ENCODE results near the gene ODAD3. TPM values are rescaled to one million over a fixed set of nuclear protein-coding genes. Genes with fewer than 3 reads are reported as not detected.

The ODAD3 gene
- total RNA-seq, 1 donor from 2014 or later: not detected

DNA sequence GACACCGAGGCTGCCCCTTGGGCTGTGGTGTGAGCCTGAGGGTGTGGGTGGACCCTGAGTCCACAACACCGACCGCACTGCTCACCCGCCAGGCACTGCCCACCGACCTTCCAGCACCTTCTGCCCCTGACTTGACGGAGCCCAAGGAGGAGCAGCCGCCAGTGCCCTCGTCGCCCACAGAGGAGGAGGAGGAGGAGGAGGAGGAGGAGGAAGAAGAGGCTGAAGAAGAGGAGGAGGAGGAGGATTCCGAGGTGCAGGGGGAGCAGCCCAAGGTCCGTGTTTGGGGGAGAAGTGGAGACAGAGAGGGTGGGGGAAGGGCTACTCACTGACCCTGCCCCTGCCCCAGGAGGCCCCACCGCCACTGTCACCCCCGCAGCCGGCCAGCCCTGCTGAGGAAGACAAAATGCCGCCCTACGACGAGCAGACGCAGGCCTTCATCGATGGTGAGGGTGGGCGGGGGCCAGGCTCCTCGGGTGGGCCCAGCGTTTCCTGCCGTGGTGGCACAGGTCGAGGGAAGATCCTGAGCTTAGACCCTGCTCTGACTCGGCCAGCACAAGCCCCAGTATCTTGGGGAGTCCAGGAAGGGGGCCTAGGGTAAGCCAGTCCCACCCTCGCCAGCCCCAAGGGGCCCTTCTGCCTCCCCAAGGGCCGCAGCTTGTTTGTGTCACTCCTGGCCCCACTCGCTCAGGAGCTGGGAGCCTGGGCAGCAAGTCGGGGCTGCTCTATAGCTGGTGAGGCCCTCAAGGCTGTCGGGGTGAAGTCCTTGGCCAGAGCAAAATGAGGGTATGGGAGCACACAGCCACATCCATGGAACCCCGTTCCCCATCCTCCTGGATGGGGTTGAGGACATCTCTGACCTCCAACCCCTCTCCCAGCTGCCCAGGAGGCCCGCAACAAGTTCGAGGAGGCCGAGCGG is 12.7 kb upstream of the ODAD3 start:
- TF ChIP-seq, protein P1, sequence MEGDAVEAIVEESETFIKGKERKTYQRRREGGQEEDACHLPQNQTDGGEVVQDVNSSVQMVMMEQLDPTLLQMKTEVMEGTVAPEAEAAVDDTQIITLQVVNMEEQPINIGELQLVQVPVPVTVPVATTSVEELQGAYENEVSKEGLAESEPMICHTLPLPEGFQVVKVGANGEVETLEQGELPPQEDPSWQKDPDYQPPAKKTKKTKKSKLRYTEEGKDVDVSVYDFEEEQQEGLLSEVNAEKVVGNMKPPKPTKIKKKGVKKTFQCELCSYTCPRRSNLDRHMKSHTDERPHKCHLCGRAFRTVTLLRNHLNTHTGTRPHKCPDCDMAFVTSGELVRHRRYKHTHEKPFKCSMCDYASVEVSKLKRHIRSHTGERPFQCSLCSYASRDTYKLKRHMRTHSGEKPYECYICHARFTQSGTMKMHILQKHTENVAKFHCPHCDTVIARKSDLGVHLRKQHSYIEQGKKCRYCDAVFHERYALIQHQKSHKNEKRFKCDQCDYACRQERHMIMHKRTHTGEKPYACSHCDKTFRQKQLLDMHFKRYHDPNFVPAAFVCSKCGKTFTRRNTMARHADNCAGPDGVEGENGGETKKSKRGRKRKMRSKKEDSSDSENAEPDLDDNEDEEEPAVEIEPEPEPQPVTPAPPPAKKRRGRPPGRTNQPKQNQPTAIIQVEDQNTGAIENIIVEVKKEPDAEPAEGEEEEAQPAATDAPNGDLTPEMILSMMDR (IDR thresholded peaks at IDR 0.05): no peak
- H3K4me3 ChIP-seq: no peak overlapping the region
- no peak overlapping the region for H3K27ac ChIP-seq
- no peaks in the 10 kb centered on the region for H3K27me3 ChIP-seq
- no peaks in the 10 kb centered on the region for H3K4me1 ChIP-seq
- H3K36me3 ChIP-seq: peaks cover 52 to 68% of the 10 kb centered on the region in 2 donors
- H3K9me3 ChIP-seq: no peaks in the 10 kb centered on the region
- DNase-seq (ENCODE audit: low spot score in 2 of 2): no peak
- intact Hi-C loops (cut with DNase I): no loop called here

DNA sequence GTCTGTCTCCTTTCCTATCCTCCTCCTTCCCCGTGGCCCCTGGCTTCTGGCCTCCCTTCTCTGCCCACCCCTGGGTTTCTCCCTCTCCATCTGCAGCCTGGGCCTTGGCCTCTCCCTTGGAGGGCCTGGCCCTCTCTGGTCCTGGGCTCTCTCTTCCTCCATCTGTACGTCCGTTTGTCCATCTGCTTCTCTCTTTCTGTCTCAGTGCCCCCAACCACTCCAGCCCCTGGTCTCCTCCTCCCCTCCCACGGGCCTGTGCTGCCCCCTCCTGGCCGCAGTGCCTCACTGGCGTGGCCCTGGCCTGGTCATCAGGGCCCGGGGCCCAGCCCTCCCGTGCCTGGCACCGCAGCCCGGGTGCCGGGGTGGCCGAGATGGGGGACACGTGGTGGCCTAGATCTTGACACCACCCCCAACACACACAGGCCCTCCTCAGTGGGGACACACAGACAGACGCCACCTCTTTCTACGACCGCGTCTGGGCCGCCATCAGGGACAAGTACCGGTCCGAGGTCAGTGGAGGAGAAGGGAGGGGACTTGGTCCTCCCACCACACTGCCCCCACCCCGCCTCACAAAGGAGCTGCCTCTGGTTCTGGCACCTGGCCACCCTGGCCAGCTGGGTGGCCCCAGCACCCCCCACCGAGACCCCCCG is 11.9 kb upstream of the ODAD3 start:
- TF ChIP-seq, protein P1 (IDR thresholded peaks at IDR 0.05): peak; percentile 71 to 88 (median 77)
- Histone ChIP-seq H3K27me3 (no peaks in the 10 kb centered on the region), H3K36me3 (peaks cover 61 to 77% of the 10 kb centered on the region in 2 donors), H3K4me1 (no peaks in the 10 kb centered on the region), H3K27ac (no peak overlapping the region), H3K4me3 (no peak overlapping the region), H3K9me3 (no peaks in the 10 kb centered on the region)
- intact Hi-C loops (cut with DNase I): loop anchor here (1.0 kb wide), 2 partner anchors 153 to 203 kb away; no protein-coding TSS in a partner anchor
- DNase-seq (ENCODE audit: low spot score in 2 of 2): no peak

DNA sequence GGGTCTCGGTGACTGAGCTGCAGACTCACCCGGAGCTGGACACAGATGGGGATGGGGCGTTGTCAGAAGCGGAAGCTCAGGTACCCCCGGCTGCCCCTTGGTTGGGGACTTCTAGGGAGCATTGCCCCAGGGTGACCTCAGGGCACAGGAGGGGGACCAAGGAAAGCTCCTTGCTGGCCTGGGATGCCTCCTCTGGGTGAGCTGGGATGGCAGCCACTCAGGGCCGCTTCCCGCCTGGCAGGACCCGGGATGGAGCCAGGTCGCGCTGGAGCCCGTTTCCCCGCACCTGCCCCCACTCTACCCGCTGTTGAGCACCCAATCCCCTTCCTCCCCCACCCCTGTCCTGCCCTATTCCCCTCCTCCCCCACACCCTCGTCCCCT is 11.3 kb upstream of the ODAD3 start:
- Histone ChIP-seq H3K36me3 (peaks cover 65 to 82% of the 10 kb centered on the region in 2 donors), H3K4me3 (no peak overlapping the region), H3K27me3 (no peaks in the 10 kb centered on the region), H3K27ac (no peak overlapping the region), H3K4me1 (no peaks in the 10 kb centered on the region), H3K9me3 (no peaks in the 10 kb centered on the region)
- TF ChIP-seq, protein P1 (IDR thresholded peaks at IDR 0.05): no peak
- intact Hi-C loops (cut with DNase I): loop anchor here (1.0 kb wide), 2 partner anchors 153 to 203 kb away; no protein-coding TSS in a partner anchor
- no peak for DNase-seq (ENCODE audit: low spot score in 2 of 2)

DNA sequence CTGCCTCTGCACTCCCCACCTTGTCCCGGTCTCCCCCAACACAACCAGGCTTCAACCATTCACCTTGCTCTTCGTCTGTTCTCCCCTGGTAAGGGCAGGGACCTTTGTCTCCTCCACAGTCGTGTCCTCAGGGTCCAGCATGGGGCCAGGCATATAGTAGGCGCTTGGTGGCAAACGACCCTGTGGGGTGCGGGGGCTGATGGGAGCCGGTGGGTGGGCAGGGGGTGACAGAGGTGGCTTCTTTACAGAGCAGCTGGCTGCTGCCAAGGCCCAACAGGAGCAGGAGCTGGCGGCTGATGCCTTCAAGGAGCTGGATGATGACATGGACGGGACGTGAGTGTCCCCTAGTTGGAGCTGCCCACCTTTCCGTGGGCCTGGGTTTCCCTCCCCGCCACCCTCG is 10.2 kb upstream of the ODAD3 start:
- Histone ChIP-seq H3K27ac (no peak overlapping the region), H3K36me3 (peaks cover 69 to 93% of the 10 kb centered on the region in 2 donors), H3K27me3 (no peaks in the 10 kb centered on the region), H3K4me3 (no peak overlapping the region), H3K4me1 (no peaks in the 10 kb centered on the region), H3K9me3 (no peaks in the 10 kb centered on the region)
- DNase-seq (ENCODE audit: low spot score in 2 of 2): no peak
- TF ChIP-seq, protein P1 (IDR thresholded peaks at IDR 0.05): no peak
- intact Hi-C loops (cut with DNase I): no loop called here

DNA sequence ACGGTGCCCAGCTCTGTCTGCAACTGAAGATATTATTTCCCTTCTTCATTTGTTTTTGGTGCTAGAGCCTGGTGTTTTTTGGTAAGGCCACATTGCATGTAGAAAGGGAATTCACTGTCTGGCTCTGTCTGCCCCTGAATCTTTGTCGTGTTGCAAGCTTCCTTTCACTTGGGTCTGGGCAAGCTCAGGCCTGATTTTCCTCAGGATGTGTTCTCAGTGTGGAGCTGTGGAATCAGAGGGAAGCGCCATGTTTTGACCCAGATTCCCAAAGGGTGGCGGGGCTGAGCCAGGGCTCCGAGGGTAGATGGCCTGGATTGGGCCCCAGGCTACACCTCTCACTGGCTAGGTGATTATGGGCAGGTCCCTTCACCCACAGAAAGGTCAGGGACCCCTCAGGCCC is 9.1 kb upstream of the ODAD3 start:
- intact Hi-C loops (cut with DNase I): no loop called here
- Histone ChIP-seq H3K27me3 (no peaks in the 10 kb centered on the region), H3K4me3 (no peak overlapping the region), H3K27ac (no peak overlapping the region), H3K4me1 (no peaks in the 10 kb centered on the region), H3K9me3 (no peaks in the 10 kb centered on the region), H3K36me3 (peaks cover 69 to 91% of the 10 kb centered on the region in 2 donors)
- TF ChIP-seq, protein P1 (IDR thresholded peaks at IDR 0.05): no peak
- no peak for DNase-seq (ENCODE audit: low spot score in 2 of 2)

All from ascending aorta (tissue), 2 donors.